Right forelimb (tissue), 1 donor: ENCODE results near the gene POTEI.
"Not testable (repeated sequence)": the region's sequence is repeated elsewhere in the genome, so short reads cannot be mapped to it uniquely, and the experiment has no call there.

Experiments used
- DNase-seq: peaks from one replicate; pipeline ENCODE4 v3.0.0-alpha.2; 2018

The POTEI gene

GRCh38 chr2:130454712-130455083, 54.4 kb downstream of the POTEI start:
- DNase-seq = not testable (repeated sequence)

- DNase-seq = not testable (repeated sequence)
Observed at GRCh38 chr2:130453955-130454711, 55.0 kb downstream of the POTEI start.

GRCh38 chr2:130452897-130453296, 56.2 kb downstream of the POTEI start:
- not testable (repeated sequence) for DNase-seq

- not testable (repeated sequence) for DNase-seq
Observed at GRCh38 chr2:130451823-130452222, 57.3 kb downstream of the POTEI start.

GRCh38 chr2:130451278-130451677, 57.9 kb downstream of the POTEI start:
- DNase-seq = not testable (repeated sequence)

- not testable (repeated sequence) for DNase-seq
Observed at GRCh38 chr2:130450366-130450765, 58.8 kb downstream of the POTEI start.

GRCh38 chr2:130427631-130428030, 81.5 kb downstream of the POTEI start:
- DNase-seq = peak; percentile 51

GRCh38 chr2:130418845-130419244, 90.3 kb downstream of the POTEI start:
- not testable (repeated sequence) for DNase-seq

GRCh38 chr2:130416693-130417092, 92.4 kb downstream of the POTEI start:
- not testable (repeated sequence) for DNase-seq
